ENCODE data around the gene GPSM1.
"Not testable (repeated sequence)": the region's sequence is repeated elsewhere in the genome, so short reads cannot be mapped to it uniquely, and the experiment has no call there.

Gene GPSM1

GRCh38 chr9:136318111-136318775, 9.1 kb upstream of the GPSM1 start:
- DNase-seq (ENCODE audit: low read depth), result no peak

GRCh38 chr9:136318776-136319241, 8.5 kb upstream of the GPSM1 start:
- no peak for DNase-seq (ENCODE audit: low read depth)

GRCh38 chr9:136319244-136319643, 8.1 kb upstream of the GPSM1 start:
- not testable (repeated sequence) for DNase-seq (ENCODE audit: low read depth)

- not testable (repeated sequence) for DNase-seq (ENCODE audit: low read depth)
These were observed 7.4 kb upstream of the GPSM1 start for GRCh38 chr9:136319955-136320354.

- not testable (repeated sequence) for DNase-seq (ENCODE audit: low read depth)
These were observed 6.4 kb upstream of the GPSM1 start for GRCh38 chr9:136320972-136321371.

- DNase-seq (ENCODE audit: low read depth), result no peak
These were observed 5.8 kb upstream of the GPSM1 start for GRCh38 chr9:136321561-136321960.

- DNase-seq (ENCODE audit: low read depth), result no peak
These were observed 4.5 kb upstream of the GPSM1 start for GRCh38 chr9:136322756-136323330.

GRCh38 chr9:136323371-136323789, 4.0 kb upstream of the GPSM1 start:
- DNase-seq (ENCODE audit: low read depth), result no peak

- no peak for DNase-seq (ENCODE audit: low read depth)
These were observed 2.6 kb upstream of the GPSM1 start for GRCh38 chr9:136324501-136325300.

- no peak for DNase-seq (ENCODE audit: low read depth)
These were observed 2.0 kb upstream of the GPSM1 start for GRCh38 chr9:136325358-136325757.

- DNase-seq (ENCODE audit: low read depth), result no peak
These were observed 1.1 kb upstream of the GPSM1 start for GRCh38 chr9:136326061-136326760.

- no peak for DNase-seq (ENCODE audit: low read depth)
These were observed 507 bp upstream of the GPSM1 start for GRCh38 chr9:136326761-136327303.

- DNase-seq (ENCODE audit: low read depth), result no peak
These were observed 777 bp downstream of the GPSM1 start for GRCh38 chr9:136328011-136328621.

GRCh38 chr9:136328622-136329041, 1.3 kb downstream of the GPSM1 start:
- no peak for DNase-seq (ENCODE audit: low read depth)

GRCh38 chr9:136329211-136329627, 1.9 kb downstream of the GPSM1 start:
- DNase-seq (ENCODE audit: low read depth), result no peak

- no peak for DNase-seq (ENCODE audit: low read depth)
These were observed 2.5 kb downstream of the GPSM1 start for GRCh38 chr9:136329636-136330405.

GRCh38 chr9:136330406-136330990, 3.2 kb downstream of the GPSM1 start:
- no peak for DNase-seq (ENCODE audit: low read depth)

GRCh38 chr9:136331030-136331429, 3.7 kb downstream of the GPSM1 start:
- DNase-seq (ENCODE audit: low read depth), result no peak

GRCh38 chr9:136331556-136332481, 4.5 kb downstream of the GPSM1 start:
- DNase-seq (ENCODE audit: low read depth), result no peak
